Choroid plexus epithelial cell (primary cell): ENCODE results near the gene DAZAP1.
A peak's percentile ranks its signal among the peaks of the same experiment; 100 is the strongest.
"Not testable (repeated sequence)": the region's sequence is repeated elsewhere in the genome, so short reads cannot be mapped to it uniquely, and the experiment has no call there.

Experiments
- DNase-seq: peaks from one replicate; pipeline ENCODE4 v3.0.0-alpha.2; 2010; ENCODE audit warnings: low read depth
- H3K4me3 ChIP-seq: 2 replicates; pipeline ENCODE4 v1.5.1; 2011; ENCODE audit warnings: low read depth, mild to moderate bottlenecking, control low read depth, low read length, moderate library complexity
- CTCF ChIP-seq: conservative IDR thresholded peaks from 2 replicates; pipeline ENCODE4 v1.5.1; 2011; ENCODE audit warnings: low read depth, mild to moderate bottlenecking, control low read depth, inconsistent platforms, low read length, moderate library complexity

DAZAP1 gene

DNA sequence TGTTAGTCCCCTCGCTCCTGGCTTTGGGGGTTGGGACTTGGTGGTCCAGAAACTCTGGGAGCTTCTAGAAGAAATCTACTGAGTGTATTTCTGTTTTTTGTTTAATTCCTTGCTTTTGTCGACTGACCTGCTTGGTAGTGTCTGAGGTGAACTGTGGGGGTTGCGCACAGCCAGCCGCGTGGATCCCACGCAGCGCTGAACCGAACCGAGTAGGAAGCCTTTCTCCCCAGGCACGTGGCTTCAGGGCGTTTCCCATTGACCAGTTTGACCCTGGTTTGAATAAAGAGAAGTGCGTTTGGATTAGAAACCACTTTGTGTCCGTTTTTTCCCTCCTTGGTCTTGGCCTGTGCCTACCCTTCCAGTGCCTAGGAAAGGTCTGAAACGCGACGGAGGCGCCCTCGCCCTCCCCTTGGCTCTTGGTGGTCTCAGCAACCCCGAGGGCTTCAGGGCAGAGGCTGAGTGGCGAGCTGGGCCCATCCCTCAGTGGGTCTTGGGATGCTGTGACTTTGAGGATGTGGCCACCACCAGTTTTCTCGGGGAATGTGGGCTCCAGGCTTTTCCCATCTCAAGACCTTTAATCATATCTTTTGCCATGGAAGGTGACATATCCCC lies 28.1 kb downstream of the DAZAP1 start:
- no peak overlapping the region for H3K4me3 ChIP-seq
- no peak for DNase-seq
- no peak for TF ChIP-seq CTCF

DNA sequence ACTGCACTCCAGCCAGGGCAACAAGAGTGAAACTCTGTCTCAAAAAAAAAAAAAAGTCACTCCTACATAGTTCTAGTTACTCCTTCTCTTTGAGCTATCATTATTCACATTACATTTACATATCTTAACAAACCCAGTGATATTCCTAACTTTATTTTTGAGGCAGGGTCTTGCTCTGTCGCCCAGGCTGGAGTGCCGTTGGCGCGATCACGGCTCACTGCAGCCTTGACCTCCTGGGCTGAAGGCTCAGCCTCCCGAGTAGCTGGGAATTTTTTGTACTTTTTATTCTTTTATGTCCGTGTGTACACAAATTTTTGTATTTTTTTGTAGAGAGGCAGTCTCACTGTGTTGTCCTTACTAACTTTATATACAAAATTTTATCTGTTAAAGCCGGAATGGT lies 30.2 kb downstream of the DAZAP1 start:
- DNase-seq, result no peak
- peak overlapping the region; percentile 94 for H3K4me3 ChIP-seq
- TF ChIP-seq CTCF, result no peak

GRCh38 chr19:1438035-1438932 lies 30.9 kb downstream of the DAZAP1 start, which contains the start of gene RPS15:
TSS of gene RPS15 (plus strand) at chr19:1438396. CDS start at chr19:1438426, 30 bp downstream.
- peak within 1 kb of the TSS; percentile 94 for H3K4me3 ChIP-seq
- TF ChIP-seq CTCF, result peak; percentile 88
- peak; percentile 97 for DNase-seq

DNA sequence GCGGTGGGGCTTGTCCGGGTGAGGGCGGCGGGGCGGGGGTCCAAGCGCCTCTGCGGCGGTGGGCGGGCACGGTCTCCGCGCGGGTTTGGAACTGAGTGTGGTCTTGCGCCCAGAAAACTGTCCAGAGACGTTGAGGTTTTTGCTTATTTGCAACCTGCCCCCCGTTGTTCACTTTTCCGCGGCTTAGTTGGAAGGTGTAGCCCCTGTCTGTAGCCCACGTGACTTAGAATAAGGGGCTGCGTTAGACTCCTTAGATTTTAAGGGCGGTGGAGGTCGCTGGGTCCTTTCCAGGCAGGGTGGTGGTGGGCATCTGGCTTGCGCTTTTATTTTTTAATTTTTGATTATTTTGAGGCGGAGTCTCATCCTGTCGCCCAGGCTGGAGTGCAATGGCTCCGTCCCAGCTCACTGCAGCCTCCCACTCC lies 31.6 kb downstream of the DAZAP1 start:
- peak overlapping the region; percentile 94 for H3K4me3 ChIP-seq
- no peak for DNase-seq
- TF ChIP-seq CTCF, result no peak

- peak overlapping the region; percentile 94 for H3K4me3 ChIP-seq
- not testable (repeated sequence) for DNase-seq
These were observed 32.4 kb downstream of the DAZAP1 start for GRCh38 chr19:1439525-1440417.

GRCh38 chr19:1440418-1440801 lies 33.0 kb downstream of the DAZAP1 start:
- DNase-seq, result no peak
- TF ChIP-seq CTCF, result no peak
- peak overlapping the region; percentile 8 for H3K4me3 ChIP-seq

GRCh38 chr19:1441022-1441426 lies 33.6 kb downstream of the DAZAP1 start:
- no peak for TF ChIP-seq CTCF
- H3K4me3 ChIP-seq, result no peak overlapping the region
- no peak for DNase-seq
